Measurements from ENCODE around the gene ACADVL.
"Not testable (repeated sequence)": the region's sequence is repeated elsewhere in the genome, so short reads cannot be mapped to it uniquely, and the experiment has no call there.

The ACADVL gene

GRCh38 chr17:7219812-7220592 is at the start of gene ACADVL, which contains the start of gene DLG4:
Gene ACADVL (plus strand): TSS chr17:7219938. CDS start chr17:7219985, 47 bp downstream.
Gene DLG4 (minus strand): TSS chr17:7219836.
- DNase-seq: peak; percentile 65

GRCh38 chr17:7172522-7173191 is 47.1 kb upstream of the ACADVL start:
- not testable (repeated sequence) for DNase-seq

GRCh38 chr17:7173687-7174602 is 45.8 kb upstream of the ACADVL start:
- DNase-seq: no peak

- no peak for DNase-seq
These were observed 45.0 kb upstream of the ACADVL start for GRCh38 chr17:7174603-7175326.

GRCh38 chr17:7175330-7175733 is 44.4 kb upstream of the ACADVL start:
- no peak for DNase-seq

- no peak for DNase-seq
These were observed 43.5 kb upstream of the ACADVL start for GRCh38 chr17:7176107-7176840.

GRCh38 chr17:7176841-7177190 is 42.9 kb upstream of the ACADVL start:
- DNase-seq: peak; percentile 33

GRCh38 chr17:7177191-7177953 is 42.4 kb upstream of the ACADVL start:
- peak; percentile 84 for DNase-seq

- DNase-seq: peak; percentile 67
These were observed 41.7 kb upstream of the ACADVL start for GRCh38 chr17:7177954-7178477.

GRCh38 chr17:7178973-7179316 is 40.8 kb upstream of the ACADVL start:
- no peak for DNase-seq

GRCh38 chr17:7179317-7180254 is 40.2 kb upstream of the ACADVL start, which contains the start of gene ASGR1:
Gene ASGR1 (minus strand): TSS chr17:7179370. CDS start chr17:7178563, 807 bp downstream.
- no peak for DNase-seq

- DNase-seq: not testable (repeated sequence)
These were observed 37.6 kb upstream of the ACADVL start for GRCh38 chr17:7182101-7182500.

- DNase-seq: no peak
These were observed 36.2 kb upstream of the ACADVL start for GRCh38 chr17:7183433-7184090.

- peak; percentile 59 for DNase-seq
These were observed 35.6 kb upstream of the ACADVL start for GRCh38 chr17:7184091-7184488.

GRCh38 chr17:7184647-7185046 is 35.1 kb upstream of the ACADVL start:
- DNase-seq: no peak

- no peak for DNase-seq
These were observed 33.5 kb upstream of the ACADVL start for GRCh38 chr17:7186241-7186640.

GRCh38 chr17:7190276-7190917 is 29.3 kb upstream of the ACADVL start:
- no peak for DNase-seq

GRCh38 chr17:7191069-7191468 is 28.7 kb upstream of the ACADVL start:
- DNase-seq: no peak

Data from DMS79 treated with DMSO at 0.1 percent for 48 hours (cell line).